DOHH2 (cell line): Measurements from ENCODE around the gene PRPF4.

Experiments
- H3F3A ChIP-seq: fragments of 200-600 bp; sonication (generic), shearing (Covaris generic); 2 replicates; pipeline ENCODE4 v1.6.0; 2016; ENCODE audit warnings: antibody characterized with exemption, mild to moderate bottlenecking; ENCODE audit not compliant: control insufficient read depth, insufficient read depth
- H3K27ac ChIP-seq: fragments of 200-600 bp; sonication (generic); 2 replicates; pipeline ENCODE4 v1.5.1; 2014; ENCODE audit warnings: low read depth, mild to moderate bottlenecking, low read length, moderate library complexity
- H3K27me3 ChIP-seq: fragments of 200-600 bp; sonication (generic); 2 replicates; pipeline ENCODE4 v1.6.1; 2014; ENCODE audit warnings: mild to moderate bottlenecking, low read length, mixed read lengths; ENCODE audit not compliant: control insufficient read depth
- H3K36me3 ChIP-seq: fragments of 200-600 bp; sonication (generic); 2 replicates; pipeline ENCODE4 v1.6.1; 2014; ENCODE audit warnings: mild to moderate bottlenecking, low read length, moderate library complexity, mixed read lengths; ENCODE audit not compliant: control insufficient read depth
- H3K4me1 ChIP-seq: fragments of 200-600 bp; sonication (generic); 2 replicates; pipeline ENCODE4 v1.6.1; 2014; ENCODE audit warnings: mild to moderate bottlenecking, low read length, mixed read lengths; ENCODE audit not compliant: control insufficient read depth
- H3K4me2 ChIP-seq: fragments of 200-600 bp; sonication (generic); 2 replicates; pipeline ENCODE4 v1.6.0; 2014; ENCODE audit warnings: mild to moderate bottlenecking, low read length, moderate library complexity
- H3K4me3 ChIP-seq: fragments of 200-600 bp; sonication (generic); 2 replicates; pipeline ENCODE4 v1.5.1; 2014; ENCODE audit warnings: mild to moderate bottlenecking, low read length, mixed read lengths
- H3K79me2 ChIP-seq: fragments of 200-600 bp; sonication (generic); 2 replicates; pipeline ENCODE4 v1.6.1; 2014; ENCODE audit warnings: mild to moderate bottlenecking, low read length, mixed read lengths; ENCODE audit not compliant: control insufficient read depth
- H3K9me2 ChIP-seq: fragments of 200-600 bp; sonication (generic); replicated peaks from 2 replicates; pipeline ENCODE4 v1.6.1; 2014; ENCODE audit warnings: mild to moderate bottlenecking, low read length, mixed read lengths; ENCODE audit not compliant: control insufficient read depth
- H3K9me3 ChIP-seq: fragments of 200-600 bp; sonication (generic); 2 replicates; pipeline ENCODE4 v1.6.1; 2014; ENCODE audit warnings: antibody characterized with exemption, low read length, mixed read lengths; ENCODE audit not compliant: control insufficient read depth, insufficient read depth
- H4K20me1 ChIP-seq: fragments of 200-600 bp; sonication (generic); 2 replicates; pipeline ENCODE4 v1.6.0; 2014; ENCODE audit warnings: low read depth, mild to moderate bottlenecking, antibody characterized with exemption, low read length, moderate library complexity; ENCODE audit not compliant: control insufficient read depth, insufficient read depth
- CTCF ChIP-seq: fragments of 200-600 bp; sonication (generic); IDR thresholded peaks from one replicate; pipeline ENCODE4 v1.5.1; 2014; ENCODE audit warnings: antibody characterized with exemption, mild to moderate bottlenecking, low read depth, low read length; ENCODE audit not compliant: poor library complexity, severe bottlenecking
- EZH2phosphoT487 ChIP-seq: fragments of 200-600 bp; sonication (generic); IDR thresholded peaks from 2 replicates; pipeline ENCODE4 v1.6.1; 2017; ENCODE audit warnings: borderline replicate concordance, mild to moderate bottlenecking, antibody characterized with exemption, low read length, moderate library complexity, mixed read lengths

PRPF4 gene

GRCh38 chr9:113326230-113326629 lies 50.8 kb downstream of the PRPF4 start:
- Histone ChIP-seq H3K27me3 (peaks cover 12% of the 10 kb centered on the region), H3K36me3 (no peaks in the 10 kb centered on the region), H3K9me3 (no peaks in the 10 kb centered on the region), H3K79me2 (no peaks in the 10 kb centered on the region), H3F3A (no peaks in the 10 kb centered on the region), H3K4me3 (no peak overlapping the region), H4K20me1 (no peaks in the 10 kb centered on the region), H3K9me2 (no peaks in the 10 kb centered on the region), H3K27ac (no peak overlapping the region), H3K4me2 (no peak overlapping the region), H3K4me1 (no peaks in the 10 kb centered on the region)
- TF ChIP-seq EZH2phosphoT487 = no peak
- TF ChIP-seq CTCF = no peak

- Histone ChIP-seq H3K4me3 (no peak overlapping the region), H3K27ac (no peak overlapping the region), H3K9me3 (no peaks in the 10 kb centered on the region), H3K27me3 (peaks cover 4% of the 10 kb centered on the region; the same call in 1 of the 2 replicates), H3K4me1 (no peaks in the 10 kb centered on the region), H3K4me2 (no peak overlapping the region), H3K79me2 (no peaks in the 10 kb centered on the region), H3F3A (no peaks in the 10 kb centered on the region), H3K9me2 (no peaks in the 10 kb centered on the region), H4K20me1 (no peaks in the 10 kb centered on the region), H3K36me3 (no peaks in the 10 kb centered on the region)
- TF ChIP-seq EZH2phosphoT487 (no peak), CTCF (no peak)
These were observed 52.8 kb downstream of the PRPF4 start for GRCh38 chr9:113328045-113328782.

- no peaks in the 10 kb centered on the region for H3K4me1 ChIP-seq
- H3K9me2 ChIP-seq = no peaks in the 10 kb centered on the region
- no peaks in the 10 kb centered on the region for H3K79me2 ChIP-seq
- no peak overlapping the region for H3K4me2 ChIP-seq
- peaks cover under 1% of the 10 kb centered on the region; the same call in 1 of the 2 replicates for H3F3A ChIP-seq
- no peaks in the 10 kb centered on the region for H3K9me3 ChIP-seq
- H3K36me3 ChIP-seq = no peaks in the 10 kb centered on the region
- TF ChIP-seq CTCF (no peak), EZH2phosphoT487 (no peak)
- no peak overlapping the region for H3K27ac ChIP-seq
- H3K4me3 ChIP-seq = no peak overlapping the region
- no peaks in the 10 kb centered on the region for H4K20me1 ChIP-seq
- no peaks in the 10 kb centered on the region for H3K27me3 ChIP-seq
These were observed 56.3 kb downstream of the PRPF4 start for GRCh38 chr9:113331780-113332179.
